OCI-LY1 (cell line): ENCODE data around the gene MOV10.
"Not testable (repeated sequence)": the region's sequence is repeated elsewhere in the genome, so short reads cannot be mapped to it uniquely, and the experiment has no call there.

Experiments
- EZH2 ChIP-seq: fragments of 200-600 bp; sonication (generic), shearing (Covaris generic); IDR thresholded peaks from 2 replicates; pipeline ENCODE4 v1.8.0; 2017; ENCODE audit warnings: borderline replicate concordance, mixed run types, mild to moderate bottlenecking, antibody characterized with exemption, low read length, moderate library complexity, mixed read lengths
- TF ChIP-seq, protein P1 (sequence below): fragments of 200-600 bp; sonication (generic), shearing (Covaris generic); IDR thresholded peaks from 2 replicates; pipeline ENCODE4 v1.5.1; 2017; ENCODE audit warnings: mild to moderate bottlenecking, antibody characterized with exemption, low read length, moderate library complexity, mixed read lengths

GRCh38 chr1:112724240-112724639, 49.8 kb downstream of the MOV10 start:
- TF ChIP-seq, protein P1, sequence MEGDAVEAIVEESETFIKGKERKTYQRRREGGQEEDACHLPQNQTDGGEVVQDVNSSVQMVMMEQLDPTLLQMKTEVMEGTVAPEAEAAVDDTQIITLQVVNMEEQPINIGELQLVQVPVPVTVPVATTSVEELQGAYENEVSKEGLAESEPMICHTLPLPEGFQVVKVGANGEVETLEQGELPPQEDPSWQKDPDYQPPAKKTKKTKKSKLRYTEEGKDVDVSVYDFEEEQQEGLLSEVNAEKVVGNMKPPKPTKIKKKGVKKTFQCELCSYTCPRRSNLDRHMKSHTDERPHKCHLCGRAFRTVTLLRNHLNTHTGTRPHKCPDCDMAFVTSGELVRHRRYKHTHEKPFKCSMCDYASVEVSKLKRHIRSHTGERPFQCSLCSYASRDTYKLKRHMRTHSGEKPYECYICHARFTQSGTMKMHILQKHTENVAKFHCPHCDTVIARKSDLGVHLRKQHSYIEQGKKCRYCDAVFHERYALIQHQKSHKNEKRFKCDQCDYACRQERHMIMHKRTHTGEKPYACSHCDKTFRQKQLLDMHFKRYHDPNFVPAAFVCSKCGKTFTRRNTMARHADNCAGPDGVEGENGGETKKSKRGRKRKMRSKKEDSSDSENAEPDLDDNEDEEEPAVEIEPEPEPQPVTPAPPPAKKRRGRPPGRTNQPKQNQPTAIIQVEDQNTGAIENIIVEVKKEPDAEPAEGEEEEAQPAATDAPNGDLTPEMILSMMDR = not testable (repeated sequence)
- TF ChIP-seq EZH2 = not testable (repeated sequence)
